GM06990 (cell line): ENCODE data around the gene NCOR2.

Experiments used
- DNase-seq: peaks from one replicate; pipeline ENCODE4 v3.0.0-alpha.2; 2011; ENCODE audit not compliant: insufficient read length; ENCODE audit errors: extremely low read depth
- H3K27me3 ChIP-seq: replicated peaks from 2 replicates; pipeline ENCODE4 v1.6.0; 2011; ENCODE audit warnings: low read length; ENCODE audit not compliant: control insufficient read depth, insufficient read depth
- H3K36me3 ChIP-seq: 2 replicates; pipeline ENCODE4 v1.5.1; 2011; ENCODE audit warnings: low read length; ENCODE audit not compliant: control insufficient read depth, insufficient read depth
- H3K4me3 ChIP-seq: replicated peaks from 2 replicates; pipeline ENCODE4 v1.5.1; 2011; ENCODE audit warnings: low read depth, mild to moderate bottlenecking, control low read depth, low read length
- CTCF ChIP-seq: IDR thresholded peaks from 2 replicates; pipeline ENCODE4 v1.5.1; 2011; ENCODE audit warnings: low read length, control low read depth, mild to moderate bottlenecking, inconsistent platforms; ENCODE audit not compliant: insufficient read depth, poor library complexity, severe bottlenecking

The NCOR2 gene

GRCh38 chr12:124532967-124533366, 34.4 kb downstream of the NCOR2 start:
- no peak for DNase-seq
- Histone ChIP-seq H3K27me3 (no peaks in the 10 kb centered on the region), H3K36me3 (peaks cover 2% of the 10 kb centered on the region), H3K4me3 (no peak overlapping the region)
- no peak for TF ChIP-seq CTCF

GRCh38 chr12:124532331-124532750, 35.1 kb downstream of the NCOR2 start:
- no peak for DNase-seq
- Histone ChIP-seq H3K36me3 (peaks cover 2% of the 10 kb centered on the region), H3K4me3 (no peak overlapping the region), H3K27me3 (no peaks in the 10 kb centered on the region)
- TF ChIP-seq CTCF, result no peak

- no peak for TF ChIP-seq CTCF
- Histone ChIP-seq H3K27me3 (no peaks in the 10 kb centered on the region), H3K36me3 (peaks cover 2% of the 10 kb centered on the region), H3K4me3 (no peak overlapping the region)
- no peak for DNase-seq
Measured at GRCh38 chr12:124531906-124532305, 35.5 kb downstream of the NCOR2 start.

GRCh38 chr12:124531281-124531745, 36.1 kb downstream of the NCOR2 start:
- Histone ChIP-seq H3K4me3 (no peak overlapping the region), H3K36me3 (peaks cover 5% of the 10 kb centered on the region), H3K27me3 (no peaks in the 10 kb centered on the region)
- TF ChIP-seq CTCF, result no peak
- DNase-seq, result no peak

- TF ChIP-seq CTCF, result no peak
Measured at GRCh38 chr12:124530637-124531263, 36.7 kb downstream of the NCOR2 start.

More at GRCh38 chr12:124530637-124531263, 36.7 kb downstream of the NCOR2 start:
- Histone ChIP-seq H3K4me3 (no peak overlapping the region), H3K36me3 (peaks cover 6% of the 10 kb centered on the region), H3K27me3 (no peaks in the 10 kb centered on the region)
- no peak for DNase-seq
